IMR-90 (cell line): ENCODE measurements around the gene STOX2. TPM values are rescaled to one million over a fixed set of nuclear protein-coding genes. Genes with fewer than 3 reads are reported as not detected.

ENCODE experiments used
- ATAC-seq: fragments of 200-7000 bp; cut with Tn5 transposase; 2 replicates; pipeline ENCODE4 v1.9.1; 2020; ENCODE audit warnings: low read depth, mild to moderate bottlenecking, moderate library complexity
- BruUV-seq: library from RNA; stranded (reverse); fragments of 400-500 nt; replicated peaks from 2 replicates; lab custom pipeline; 2021; lab: Mats Ljungman, UMichigan
- CTCF ChIA-PET: fragments of 300-600 bp; formaldehyde crosslinking; extraction: SDS; loops from one replicate; lab custom pipeline; 2021; ENCODE audit warnings: antibody characterized with exemption; lab: Yijun Ruan, JAX
- POLR2A ChIA-PET: fragments of 300-600 bp; sonication (Branson Sonifier 250); formaldehyde crosslinking; loops from one replicate; lab custom pipeline; 2022; ENCODE audit warnings: antibody characterized with exemption; ENCODE audit not compliant: unreplicated experiment; lab: Charles Lee
- DNase-seq: peaks from one replicate; pipeline ENCODE4 v3.0.0; 2013
- H2AFZ ChIP-seq: replicated peaks from 2 replicates; pipeline ENCODE3; 2013; ENCODE audit warnings: low read length, mild to moderate bottlenecking; ENCODE audit not compliant: poor library complexity
- H2AK5ac ChIP-seq: 2 replicates; pipeline ENCODE4 v1.6.1; 2013; ENCODE audit warnings: low read depth, low read length, inconsistent platforms
- H2AK9ac ChIP-seq: replicated peaks from 2 replicates; pipeline ENCODE3; 2013; ENCODE audit warnings: mild to moderate bottlenecking, low read depth, low read length, moderate library complexity; ENCODE audit not compliant: poor library complexity
- H2BK120ac ChIP-seq: 2 replicates; pipeline ENCODE4 v1.6.1; 2013; ENCODE audit warnings: low read depth, low read length, inconsistent platforms
- H2BK15ac ChIP-seq: 3 replicates; pipeline ENCODE4 v1.6.1; 2013; ENCODE audit warnings: low read depth, low read length, inconsistent platforms
- H2BK20ac ChIP-seq: 2 replicates; pipeline ENCODE4 v1.6.1; 2013; ENCODE audit warnings: low read depth, mild to moderate bottlenecking, inconsistent platforms, low read length, moderate library complexity
- H2BK5ac ChIP-seq: 2 replicates; pipeline ENCODE4 v1.6.1; 2013; ENCODE audit warnings: mild to moderate bottlenecking, low read depth, low read length, inconsistent platforms; ENCODE audit not compliant: poor library complexity, severe bottlenecking
- H3K14ac ChIP-seq: replicated peaks from 2 replicates; pipeline ENCODE4 v1.6.1; 2013; ENCODE audit warnings: low read depth, low read length, inconsistent platforms
- H3K18ac ChIP-seq: 2 replicates; pipeline ENCODE4 v1.6.1; 2013; ENCODE audit warnings: low read depth, low read length, control low read depth
- H3K23ac ChIP-seq: 2 replicates; pipeline ENCODE4 v1.6.1; 2013; ENCODE audit warnings: low read depth, low read length, inconsistent platforms
- H3K27ac ChIP-seq: 2 replicates; pipeline ENCODE4 v1.5.1; 2013; ENCODE audit warnings: mild to moderate bottlenecking, control low read depth, low read length; ENCODE audit not compliant: insufficient read depth
- H3K27me3 ChIP-seq: 2 replicates; pipeline ENCODE4 v1.6.1; 2013; ENCODE audit warnings: low read length; ENCODE audit not compliant: control insufficient read depth, insufficient read depth
- H3K36me3 ChIP-seq: 2 replicates; pipeline ENCODE4 v1.6.1; 2013; ENCODE audit warnings: low read length, mixed read lengths; ENCODE audit not compliant: control insufficient read depth, insufficient read depth
- H3K4ac ChIP-seq: 2 replicates; pipeline ENCODE4 v1.6.1; 2013; ENCODE audit warnings: low read depth, low read length, inconsistent platforms
- H3K4me1 ChIP-seq: 2 replicates; pipeline ENCODE4 v1.6.1; 2013; ENCODE audit warnings: low read length, mixed read lengths; ENCODE audit not compliant: control insufficient read depth, insufficient read depth
- H3K4me2 ChIP-seq: 2 replicates; pipeline ENCODE4 v1.6.1; 2013; ENCODE audit warnings: low read depth, mild to moderate bottlenecking, control low read depth, low read length, moderate library complexity
- H3K4me3 ChIP-seq: 2 replicates; pipeline ENCODE4 v1.5.1; 2013; ENCODE audit warnings: low read depth, mild to moderate bottlenecking, control low read depth, low read length, moderate library complexity; ENCODE audit not compliant: insufficient read depth
- H3K56ac ChIP-seq: 2 replicates; pipeline ENCODE4 v1.6.1; 2013; ENCODE audit warnings: low read length, inconsistent platforms; ENCODE audit not compliant: insufficient read depth; ENCODE audit errors: extremely low read depth
- H3K79me1 ChIP-seq, 2 experiments: 2 replicates each; pipeline ENCODE4 v1.6.1; 2013; ENCODE audit warnings: low read length in 2 of 2, inconsistent platforms in 1 of 2, low read depth in 1 of 2
- H3K9ac ChIP-seq: 2 replicates; pipeline ENCODE4 v1.6.1; 2013; ENCODE audit warnings: low read depth, low read length, control low read depth
- H3K9me1 ChIP-seq: 2 replicates; pipeline ENCODE4 v1.6.1; 2013; ENCODE audit warnings: low read length, inconsistent platforms; ENCODE audit not compliant: insufficient read depth
- H3K9me3 ChIP-seq: 2 replicates; pipeline ENCODE4 v1.6.1; 2013; ENCODE audit warnings: low read length; ENCODE audit not compliant: control insufficient read depth, insufficient read depth
- H4K20me1 ChIP-seq: 2 replicates; pipeline ENCODE4 v1.6.1; 2013; ENCODE audit warnings: low read length, inconsistent platforms; ENCODE audit not compliant: insufficient read depth
- H4K5ac ChIP-seq: 2 replicates; pipeline ENCODE4 v1.6.1; 2013; ENCODE audit warnings: mild to moderate bottlenecking, low read depth, low read length, control low read depth
- H4K8ac ChIP-seq, 2 experiments: 2 replicates each; pipeline ENCODE4 v1.6.1; 2013; ENCODE audit warnings: low read depth in 2 of 2, low read length in 2 of 2, control low read depth in 1 of 2, inconsistent platforms in 1 of 2
- H4K91ac ChIP-seq: 2 replicates; pipeline ENCODE4 v1.6.1; 2013; ENCODE audit warnings: low read depth, low read length, inconsistent platforms; ENCODE audit not compliant: insufficient read depth
- BHLHE40 ChIP-seq: fragments of 150-350 bp; IDR thresholded peaks from 2 replicates; pipeline ENCODE4 v1.6.1; 2016; ENCODE audit warnings: mild to moderate bottlenecking, low read depth, low read length
- CEBPB ChIP-seq: IDR thresholded peaks from 2 replicates; pipeline ENCODE4 v1.6.1; 2012; ENCODE audit warnings: low read depth, low read length, improper control_type of control experiment
- CHD1 ChIP-seq: IDR thresholded peaks from 2 replicates; pipeline ENCODE4 v1.6.1; 2012; ENCODE audit warnings: low read depth, low read length, improper control_type of control experiment
- MAFK ChIP-seq: IDR thresholded peaks from 2 replicates; pipeline ENCODE4 v1.6.1; 2012; ENCODE audit warnings: low read depth, low read length, improper control_type of control experiment
- MAZ ChIP-seq: IDR thresholded peaks from 2 replicates; pipeline ENCODE4 v1.6.1; 2012; ENCODE audit warnings: low read depth, mild to moderate bottlenecking, low read length, improper control_type of control experiment, moderate library complexity, borderline replicate concordance
- MXI1 ChIP-seq: IDR thresholded peaks from 2 replicates; pipeline ENCODE4 v1.6.1; 2012; ENCODE audit warnings: low read depth, mild to moderate bottlenecking, low read length, moderate library complexity, borderline replicate concordance
- NFE2L2 ChIP-seq: fragments of 150-350 bp; IDR thresholded peaks from 2 replicates; pipeline ENCODE4 v1.6.1; 2016; ENCODE audit warnings: low read depth, mild to moderate bottlenecking, low read length
- POLR2A ChIP-seq: IDR thresholded peaks from 2 replicates; pipeline ENCODE4 v1.6.1; 2012; ENCODE audit warnings: mild to moderate bottlenecking, low read depth, low read length
- RAD21 ChIP-seq: IDR thresholded peaks from 2 replicates; pipeline ENCODE4 v1.6.1; 2012; ENCODE audit warnings: low read length, improper control_type of control experiment
- RCOR1 ChIP-seq: IDR thresholded peaks from 2 replicates; pipeline ENCODE4 v1.6.1; 2012; ENCODE audit warnings: mild to moderate bottlenecking, low read length, improper control_type of control experiment; ENCODE audit not compliant: insufficient replicate concordance
- RFX5 ChIP-seq: IDR thresholded peaks from 2 replicates; pipeline ENCODE4 v1.8.0; 2012; ENCODE audit warnings: low read depth, mild to moderate bottlenecking, low read length, moderate library complexity
- WGBS, 2 experiments: methylation state at CpG; one replicate each; pipeline versions ENCODE4 v1.1.5 to v1.1.7; 2013; ENCODE audit warnings: missing lambda C conversion rate in 2 of 2; ENCODE audit not compliant: insufficient read length in 1 of 2; ENCODE audit errors: extremely low coverage in 2 of 2; 5-methylcytosine and 5-hydroxymethylcytosine counted together
- dilution Hi-C: fragments of 300-500 bp; cut with HindIII; formaldehyde crosslinking; loops from one replicate; pipeline ENCODE4 v1.14.3; 2018; ENCODE audit warnings: low sequenced_read_pairs; ENCODE audit not compliant: unreplicated experiment
- in situ Hi-C: fragments of 300-500 bp; cut with MboI; formaldehyde crosslinking; loops from 3 replicates; pipeline ENCODE4 v1.14.3; 2019; ENCODE audit warnings: low sequenced_read_pairs, inconsistent platforms, mixed read lengths
- intact Hi-C: fragments of 100-400 bp; cut with micrococcal nuclease; formaldehyde crosslinking; loops from 2 replicates; pipeline ENCODE4 v1.10.0; 2022
- polyA plus RNA-seq, 3 experiments: library from polyadenylated mRNA; depleted of rRNA; stranded (reverse); fragments of >200 nt; gene quantifications; 2 replicates each; pipeline ENCODE4 v1.2.3, GENCODE V29; 2012; ENCODE audit warnings: low replicate concordance in 1 of 3
- total RNA-seq: library from RNA; depleted of rRNA; stranded (reverse); fragments of >200 nt; gene quantifications from 2 replicates; pipeline ENCODE4 v1.2.3, GENCODE V29; 2012
- TF ChIP-seq, protein P1 (sequence below): fragments of 150-350 bp; IDR thresholded peaks from 2 replicates; pipeline ENCODE4 v1.6.1; 2016; ENCODE audit warnings: low read depth, mild to moderate bottlenecking, low read length, moderate library complexity, borderline replicate concordance
- TF ChIP-seq, protein P2 (sequence below): conservative IDR thresholded peaks from 2 replicates; pipeline ENCODE4 v1.5.1; 2012; ENCODE audit warnings: mild to moderate bottlenecking, low read depth, low read length, improper control_type of control experiment
- TF ChIP-seq, protein P3 (sequence below): fragments of 150-350 bp; IDR thresholded peaks from 2 replicates; pipeline ENCODE4 v1.6.1; 2017; ENCODE audit warnings: mild to moderate bottlenecking, antibody characterized with exemption, low read length, low read depth

Gene STOX2
- total and polyA plus RNA-seq, 2 of the 4 experiments (the other 2 are of a cell fraction): 1.1 to 5.4 TPM

DNA sequence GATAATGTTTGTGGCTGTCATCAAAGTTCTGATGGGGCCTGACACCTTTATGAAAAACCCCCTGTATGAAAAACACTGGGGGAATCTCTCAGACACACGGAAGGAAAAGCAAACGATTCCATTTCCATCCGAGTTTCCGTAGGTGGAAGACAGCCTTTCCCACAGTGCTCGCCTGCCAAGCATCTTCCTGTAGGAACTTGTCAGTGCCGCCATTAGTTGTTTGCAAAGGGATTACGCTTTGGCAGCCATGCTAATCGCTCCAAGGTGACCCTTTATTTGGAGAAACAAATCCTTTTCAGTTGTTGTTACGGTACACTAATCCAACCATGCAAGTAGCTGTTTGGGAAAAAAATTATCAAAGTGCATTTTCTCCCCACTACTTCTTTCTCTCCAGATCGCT is 44.4 kb upstream of the STOX2 start:
- Histone ChIP-seq H2BK120ac (no peak overlapping the region), H3K4me2 (no peak overlapping the region), H4K5ac (no peak overlapping the region), H4K91ac (no peak overlapping the region), H2BK15ac (no peak overlapping the region), H4K8ac (no peak overlapping the region), H2BK5ac (no peak overlapping the region), H3K18ac (no peak overlapping the region), H2AFZ (no peak overlapping the region), H3K27ac (no peak overlapping the region), H2BK20ac (no peak overlapping the region), H3K4me3 (no peak overlapping the region), H3K9me1 (no peaks in the 10 kb centered on the region), H3K4ac (no peak overlapping the region), H4K20me1 (no peaks in the 10 kb centered on the region), H3K27me3 (peaks cover 15% of the 10 kb centered on the region), H2AK5ac (no peak overlapping the region), H3K14ac (no peak overlapping the region), H2AK9ac (no peak overlapping the region), H3K9ac (no peak overlapping the region), H3K79me1 (no peaks in the 10 kb centered on the region), H3K36me3 (no peaks in the 10 kb centered on the region), H3K23ac (no peak overlapping the region), H3K4me1 (no peaks in the 10 kb centered on the region), H3K56ac (no peak overlapping the region), H3K9me3 (peaks cover 2% of the 10 kb centered on the region; the same call in 1 of the 2 replicates)
- ATAC-seq (no peak), DNase-seq (no peak)
- in situ Hi-C loops (no loop called here), dilution Hi-C loops (no loop called here), intact Hi-C loops (no loop called here)
- ChIA-PET POLR2A (no interaction called here), CTCF (no interaction called here)
- no TSS peak for BruUV-seq
- no peak for TF ChIP-seq CHD1
- TF ChIP-seq CEBPB: no peak
- no peak for TF ChIP-seq MXI1
- TF ChIP-seq, protein P1, sequence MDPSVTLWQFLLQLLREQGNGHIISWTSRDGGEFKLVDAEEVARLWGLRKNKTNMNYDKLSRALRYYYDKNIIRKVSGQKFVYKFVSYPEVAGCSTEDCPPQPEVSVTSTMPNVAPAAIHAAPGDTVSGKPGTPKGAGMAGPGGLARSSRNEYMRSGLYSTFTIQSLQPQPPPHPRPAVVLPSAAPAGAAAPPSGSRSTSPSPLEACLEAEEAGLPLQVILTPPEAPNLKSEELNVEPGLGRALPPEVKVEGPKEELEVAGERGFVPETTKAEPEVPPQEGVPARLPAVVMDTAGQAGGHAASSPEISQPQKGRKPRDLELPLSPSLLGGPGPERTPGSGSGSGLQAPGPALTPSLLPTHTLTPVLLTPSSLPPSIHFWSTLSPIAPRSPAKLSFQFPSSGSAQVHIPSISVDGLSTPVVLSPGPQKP: no peak
- no peak for TF ChIP-seq NFE2L2
- no peak for TF ChIP-seq MAFK
- TF ChIP-seq, protein P2, sequence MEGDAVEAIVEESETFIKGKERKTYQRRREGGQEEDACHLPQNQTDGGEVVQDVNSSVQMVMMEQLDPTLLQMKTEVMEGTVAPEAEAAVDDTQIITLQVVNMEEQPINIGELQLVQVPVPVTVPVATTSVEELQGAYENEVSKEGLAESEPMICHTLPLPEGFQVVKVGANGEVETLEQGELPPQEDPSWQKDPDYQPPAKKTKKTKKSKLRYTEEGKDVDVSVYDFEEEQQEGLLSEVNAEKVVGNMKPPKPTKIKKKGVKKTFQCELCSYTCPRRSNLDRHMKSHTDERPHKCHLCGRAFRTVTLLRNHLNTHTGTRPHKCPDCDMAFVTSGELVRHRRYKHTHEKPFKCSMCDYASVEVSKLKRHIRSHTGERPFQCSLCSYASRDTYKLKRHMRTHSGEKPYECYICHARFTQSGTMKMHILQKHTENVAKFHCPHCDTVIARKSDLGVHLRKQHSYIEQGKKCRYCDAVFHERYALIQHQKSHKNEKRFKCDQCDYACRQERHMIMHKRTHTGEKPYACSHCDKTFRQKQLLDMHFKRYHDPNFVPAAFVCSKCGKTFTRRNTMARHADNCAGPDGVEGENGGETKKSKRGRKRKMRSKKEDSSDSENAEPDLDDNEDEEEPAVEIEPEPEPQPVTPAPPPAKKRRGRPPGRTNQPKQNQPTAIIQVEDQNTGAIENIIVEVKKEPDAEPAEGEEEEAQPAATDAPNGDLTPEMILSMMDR: no peak
- TF ChIP-seq, protein P3, sequence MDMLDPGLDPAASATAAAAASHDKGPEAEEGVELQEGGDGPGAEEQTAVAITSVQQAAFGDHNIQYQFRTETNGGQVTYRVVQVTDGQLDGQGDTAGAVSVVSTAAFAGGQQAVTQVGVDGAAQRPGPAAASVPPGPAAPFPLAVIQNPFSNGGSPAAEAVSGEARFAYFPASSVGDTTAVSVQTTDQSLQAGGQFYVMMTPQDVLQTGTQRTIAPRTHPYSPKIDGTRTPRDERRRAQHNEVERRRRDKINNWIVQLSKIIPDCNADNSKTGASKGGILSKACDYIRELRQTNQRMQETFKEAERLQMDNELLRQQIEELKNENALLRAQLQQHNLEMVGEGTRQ: no peak
- TF ChIP-seq RAD21: no peak
- TF ChIP-seq MAZ: no peak
- TF ChIP-seq RCOR1: no peak
- TF ChIP-seq BHLHE40: no peak
- TF ChIP-seq RFX5: no peak
- TF ChIP-seq POLR2A: no peak
- WGBS, 2 experiments: 68% methylated on average over 7 of the region's 10 CpGs; no CpG with 5 or more reads in 1 of the 2 experiments
